ENCODE measurements around the gene WDR87. TPM values are rescaled to one million over a fixed set of nuclear protein-coding genes. Genes with fewer than 3 reads are reported as not detected.

Gene WDR87
- total and polyA plus RNA-seq, 10 of the 15 experiments (the other 5 are each of a cell fraction or from before 2014, with no cell fraction given), result not detected

GRCh38 chr19:37909661-37910199, 3.3 kb upstream of the WDR87 start:
- TF ChIP-seq ZNF384 (IDR thresholded peaks at IDR 0.05; ENCODE audit: borderline replicate concordance, low read depth, low read length), result peak; percentile 87
- TF ChIP-seq MXI1 (IDR thresholded peaks at IDR 0.05; ENCODE audit: low read depth, low read length), result peak; percentile 55; the same call in 1 of the 2 replicates
- peak; percentile 77 for TF ChIP-seq RAD51 (IDR thresholded peaks at IDR 0.05)
- no peak for TF ChIP-seq POLR2A (IDR thresholded peaks at IDR 0.05; ENCODE audit: low read depth, low read length)
- TF ChIP-seq JUNB (IDR thresholded peaks at IDR 0.05), result no peak
- no peak for TF ChIP-seq NR2C1 (IDR thresholded peaks at IDR 0.05)
- Histone ChIP-seq H3K79me2 (ENCODE audit: control insufficient read depth, insufficient read depth, low read length) (peaks cover 76% of the 10 kb centered on the region), H3K4me1 (ENCODE audit: control insufficient read depth, insufficient read depth, low read length) (peaks cover 36% of the 10 kb centered on the region), H3K36me3 (ENCODE audit: control insufficient read depth in 2 of 2, insufficient read depth in 2 of 2, low read length in 1 of 2) (peaks cover 0 to 4% of the 10 kb centered on the region in 2 experiments; a peak in 1 of 4 replicates), H3K4me2 (ENCODE audit: control insufficient read depth, insufficient read depth) (peak overlapping the region; percentile 95), H3K4me3 (peak overlapping the region; percentile 88), H3K9ac (ENCODE audit: control insufficient read depth, insufficient read depth, low read length) (peak overlapping the region; percentile 88), H2AFZ (ENCODE audit: control insufficient read depth, low read depth, low read length) (no peak overlapping the region), H3K27ac (ENCODE audit: control insufficient read depth, insufficient read depth) (peak overlapping the region; percentile 64), H3K27me3 (replicated peaks in 1 of 2; ENCODE audit: control insufficient read depth in 2 of 2, insufficient read depth in 2 of 2, low read length in 1 of 2) (no peaks in the 10 kb centered on the region), H4K20me1 (ENCODE audit: control insufficient read depth, insufficient read depth) (no peaks in the 10 kb centered on the region), H3K9me3 (replicated peaks; ENCODE audit: control insufficient read depth, insufficient read depth, low read length) (no peaks in the 10 kb centered on the region)
- intact Hi-C loops (cut with micrococcal nuclease; ENCODE audit: unreplicated experiment), result loop anchor here (5.0 kb wide), 1 partner anchor 188 kb away; no protein-coding TSS in a partner anchor
- in situ Hi-C loops (cut with MboI), result loop anchor here (5.0 kb wide), 2 partner anchors 68 to 138 kb away; no protein-coding TSS in a partner anchor
- ChIA-PET SMC1A (ENCODE audit: uncharacterized antibody, unreplicated experiment) (interaction anchor here (0.7 to 7.6 kb wide), 12 partner anchors 9 to 290 kb away, joined by 3 to 58 read pairs (median 14); no protein-coding TSS in a partner anchor), POLR2A (interaction anchor here (0.7 to 4.0 kb wide), 9 partner anchors 11 to 428 kb away, joined by 3 to 25 read pairs (median 5); no protein-coding TSS in a partner anchor), RAD21 (ENCODE audit: unreplicated experiment) (interaction anchor here (0.8 to 9.9 kb wide), 14 partner anchors 10 to 149 kb away, joined by 3 to 98 read pairs (median 6); no protein-coding TSS in a partner anchor), CTCF (interaction anchor here (1.5 to 11.9 kb wide), 4 partner anchors 22 to 139 kb away, joined by 7 to 183 read pairs (median 21); no protein-coding TSS in a partner anchor)
- DNase-seq (ENCODE audit: low read depth, low spot score) (no peak), FAIRE-seq (no peak), ATAC-seq (no peak)
- BruUV-seq (replicated peaks), result no TSS peak
- WGBS (ENCODE audit: insufficient coverage, insufficient replicate concordance, low lambda C conversion rate, missing lambda C conversion rate), result 61% methylated on average over 6 of the region's 6 CpGs
